ENCODE measurements around the gene TPK1. TPM values are rescaled to one million over a fixed set of nuclear protein-coding genes. Genes with fewer than 3 reads are reported as not detected.

The TPK1 gene
- total and polyA plus RNA-seq, 2 of the 13 experiments (the other 11 are each of a cell fraction or from before 2014, with no cell fraction given) = 1.0 to 1.2 TPM

DNA sequence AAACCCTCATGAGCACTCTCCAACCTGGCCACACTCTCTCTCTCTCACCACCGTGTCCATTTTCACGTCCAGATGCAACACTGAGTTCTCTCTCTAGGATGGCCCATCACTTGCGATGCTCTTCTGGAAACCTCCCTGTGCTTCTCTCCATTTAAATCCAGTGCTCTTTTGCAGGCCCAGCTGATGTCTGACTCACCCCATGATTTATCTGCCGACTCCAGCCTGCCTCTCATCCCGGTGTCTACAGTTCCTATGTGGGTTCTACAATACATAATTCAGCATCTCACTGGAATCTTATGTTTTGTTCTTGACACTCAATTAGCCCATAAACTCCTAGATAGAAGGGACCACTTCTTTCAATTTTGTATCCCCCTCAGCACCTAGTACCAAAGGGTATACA is 5.0 kb downstream of the TPK1 start (continued):
- no peak for TF ChIP-seq ZFP36 (IDR thresholded peaks at IDR 0.05; ENCODE audit: borderline replicate concordance, low read depth, low read length, partially characterized antibody)
- TF ChIP-seq AKAP8 (CRISPR knock-in tag; IDR thresholded peaks at IDR 0.05) = no peak
- no peak for TF ChIP-seq MAFF (IDR thresholded peaks at IDR 0.05; ENCODE audit: low read depth, low read length)
- TF ChIP-seq ZNF30 (CRISPR knock-in tag; IDR thresholded peaks at IDR 0.05) = no peak
- TF ChIP-seq ZNF768 (CRISPR knock-in tag; IDR thresholded peaks at IDR 0.05) = no peak
- no peak for TF ChIP-seq ISX (CRISPR knock-in tag; conservative IDR thresholded peaks at IDR 0.05)
- no peak for TF ChIP-seq GPN1 (CRISPR knock-in tag; IDR thresholded peaks at IDR 0.05; ENCODE audit: borderline replicate concordance)

DNA sequence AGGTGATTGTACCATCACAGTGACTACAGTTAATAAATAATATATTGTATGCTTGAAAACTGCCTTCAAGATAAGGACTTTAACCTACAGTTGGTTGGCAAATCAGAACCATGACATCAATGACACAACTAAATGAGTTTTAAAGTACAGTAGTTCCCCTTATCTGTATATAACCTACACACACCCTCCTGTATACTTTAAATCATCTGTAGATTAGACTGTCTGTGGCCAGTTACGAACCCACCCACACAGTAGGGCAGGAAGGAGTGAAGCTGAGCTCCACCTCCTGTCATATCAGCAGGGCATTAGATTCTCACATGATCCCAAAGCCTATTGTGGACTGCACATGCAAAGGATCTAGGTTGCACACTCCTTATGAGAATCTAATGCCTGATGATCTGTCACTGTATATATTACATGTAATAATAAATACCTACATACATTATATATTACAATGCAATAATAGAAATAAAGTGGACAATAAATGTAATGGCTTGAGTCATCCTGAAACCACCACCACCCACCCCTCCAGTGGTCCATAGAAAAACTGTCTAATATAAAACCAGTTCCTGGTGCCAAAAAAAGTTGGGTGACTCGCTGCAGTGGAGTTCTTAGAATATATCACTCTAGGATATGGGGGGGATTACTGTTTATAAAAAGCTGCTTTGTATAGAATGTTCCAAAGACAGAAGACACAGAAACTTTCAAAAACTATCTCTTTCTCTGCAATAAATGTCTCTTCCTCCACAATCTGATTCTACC is 5.6 kb downstream of the TPK1 start:
- DNase-seq (ENCODE audit: low spot score) (no peak), FAIRE-seq (no peak), ATAC-seq (no peak)
- Histone ChIP-seq H3K36me3 (replicated peaks in 1 of 2; ENCODE audit: control insufficient read depth in 1 of 2, insufficient read depth in 2 of 2, low read length in 2 of 2) (no peaks in the 10 kb centered on the region), H3K4me3 (replicated peaks in 1 of 3; ENCODE audit: insufficient read depth in 1 of 3, low read depth in 2 of 3, low read length in 3 of 3) (no peak overlapping the region), H3K4me1 (ENCODE audit: insufficient read depth, low read length) (peaks cover 9% of the 10 kb centered on the region; the same call in 1 of the 2 replicates), H3K9me3 (ENCODE audit: low read length) (no peaks in the 10 kb centered on the region), H3K4me2 (ENCODE audit: low read depth, low read length) (no peak overlapping the region), H4K20me1 (ENCODE audit: insufficient read depth, low read length) (no peaks in the 10 kb centered on the region), H3K9ac (ENCODE audit: insufficient read depth, low read depth, low read length) (no peak overlapping the region), H3K27me3 (ENCODE audit: control insufficient read depth in 1 of 2, insufficient read depth in 2 of 2, low read length in 2 of 2) (no peaks in the 10 kb centered on the region; a peak in 1 of 5 replicates), H2AFZ (ENCODE audit: low read length) (no peak overlapping the region), H3K79me2 (ENCODE audit: insufficient read depth, low read length) (no peaks in the 10 kb centered on the region), H3K27ac (ENCODE audit: extremely low read length, insufficient read depth, low read length) (no peak overlapping the region)
- BruUV-seq (replicated peaks) = no TSS peak
- 32% methylated on average over 2 of the region's 2 CpGs for WGBS (ENCODE audit: low lambda C conversion rate)
- ChIA-PET POLR2A (no interaction called here), CTCF (ENCODE audit: low intra/inter-chr PET ratio, low total read pairs) (no interaction called here)
- in situ Hi-C loops (cut with HindIII; ENCODE audit: extremely low pct_ligation_motif_present, low pct_unique_long_range_greater_than_20kb) = no loop called here
- TF ChIP-seq, protein P1, sequence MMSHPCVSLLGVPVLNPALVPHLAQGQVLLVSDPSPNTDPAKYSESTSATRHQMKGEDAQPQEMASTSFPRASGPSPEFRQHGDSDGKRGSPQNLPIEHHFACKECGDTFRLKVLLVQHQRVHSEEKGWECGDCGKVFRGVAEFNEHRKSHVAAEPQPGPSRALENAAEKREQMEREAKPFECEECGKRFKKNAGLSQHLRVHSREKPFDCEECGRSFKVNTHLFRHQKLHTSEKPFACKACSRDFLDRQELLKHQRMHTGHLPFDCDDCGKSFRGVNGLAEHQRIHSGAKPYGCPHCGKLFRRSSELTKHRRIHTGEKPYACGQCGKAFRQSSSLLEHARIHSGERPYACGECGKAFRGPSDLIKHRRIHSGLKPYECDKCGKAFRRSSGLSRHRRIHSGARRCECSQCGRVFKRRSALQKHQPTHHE (CRISPR knock-in tag; IDR thresholded peaks at IDR 0.05; ENCODE audit: borderline replicate concordance) = no peak
- TF ChIP-seq ZNF616 (CRISPR knock-in tag; IDR thresholded peaks at IDR 0.05; ENCODE audit: low read depth) (no peak), GPN1 (CRISPR knock-in tag; IDR thresholded peaks at IDR 0.05; ENCODE audit: borderline replicate concordance) (no peak), SRSF4 (IDR thresholded peaks at IDR 0.05; ENCODE audit: low read depth, low read length, poor library complexity, severe bottlenecking) (no peak), ZNF781 (CRISPR knock-in tag; IDR thresholded peaks at IDR 0.05; ENCODE audit: borderline replicate concordance, not compliant biosample characterization) (no peak)
- TF ChIP-seq, protein P2, sequence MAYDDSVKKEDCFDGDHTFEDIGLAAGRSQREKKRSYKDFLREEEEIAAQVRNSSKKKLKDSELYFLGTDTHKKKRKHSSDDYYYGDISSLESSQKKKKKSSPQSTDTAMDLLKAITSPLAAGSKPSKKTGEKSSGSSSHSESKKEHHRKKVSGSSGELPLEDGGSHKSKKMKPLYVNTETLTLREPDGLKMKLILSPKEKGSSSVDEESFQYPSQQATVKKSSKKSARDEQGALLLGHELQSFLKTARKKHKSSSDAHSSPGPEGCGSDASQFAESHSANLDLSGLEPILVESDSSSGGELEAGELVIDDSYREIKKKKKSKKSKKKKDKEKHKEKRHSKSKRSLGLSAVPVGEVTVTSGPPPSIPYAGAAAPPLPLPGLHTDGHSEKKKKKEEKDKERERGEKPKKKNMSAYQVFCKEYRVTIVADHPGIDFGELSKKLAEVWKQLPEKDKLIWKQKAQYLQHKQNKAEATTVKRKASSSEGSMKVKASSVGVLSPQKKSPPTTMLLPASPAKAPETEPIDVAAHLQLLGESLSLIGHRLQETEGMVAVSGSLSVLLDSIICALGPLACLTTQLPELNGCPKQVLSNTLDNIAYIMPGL (CRISPR knock-in tag; IDR thresholded peaks at IDR 0.05; ENCODE audit: borderline replicate concordance in 1 of 2, low read depth in 1 of 2) = no peak
- intact Hi-C loops (cut with micrococcal nuclease; ENCODE audit: unreplicated experiment) = no loop called here

Data from HepG2 (cell line).